ENCODE data around the gene EPRS1. TPM values are rescaled to one million over a fixed set of nuclear protein-coding genes. Genes with fewer than 3 reads are reported as not detected.

EPRS1 gene
- total and polyA plus RNA-seq, 2 of the 13 experiments (the other 11 are each of a cell fraction or from before 2014, with no cell fraction given), result 86.1 to 124 TPM

GRCh38 chr1:220028346-220028895 lies 17.9 kb downstream of the EPRS1 start:
- DNase-seq (ENCODE audit: low spot score), result no peak
- H3K9me3 ChIP-seq (ENCODE audit: low read length), result no peaks in the 10 kb centered on the region
- H3K36me3 ChIP-seq (replicated peaks in 1 of 2; ENCODE audit: control insufficient read depth in 1 of 2, insufficient read depth in 2 of 2, low read length in 2 of 2), result peaks cover 9 to 69% of the 10 kb centered on the region in 2 experiments; a peak in 4 of 5 replicates
- no peak overlapping the region for H3K4me3 ChIP-seq (replicated peaks in 1 of 3; ENCODE audit: insufficient read depth in 1 of 3, low read depth in 2 of 3, low read length in 3 of 3)
- no peak overlapping the region for H3K4me2 ChIP-seq (ENCODE audit: low read depth, low read length)
- no peak for TF ChIP-seq ZKSCAN1 (IDR thresholded peaks at IDR 0.05; ENCODE audit: low read length)
- no peak for TF ChIP-seq ZBTB7B (CRISPR knock-in tag; IDR thresholded peaks at IDR 0.05)
- TF ChIP-seq KDM4B (CRISPR knock-in tag; IDR thresholded peaks at IDR 0.05), result no peak
- no peak for TF ChIP-seq MAZ (IDR thresholded peaks at IDR 0.05; ENCODE audit: borderline replicate concordance, low read depth, low read length)
- no peak for TF ChIP-seq MAZ (CRISPR knock-in tag; IDR thresholded peaks at IDR 0.05; ENCODE audit: low read depth)
- TF ChIP-seq NFKB2 (CRISPR knock-in tag; IDR thresholded peaks at IDR 0.05; ENCODE audit: borderline replicate concordance), result no peak
- TF ChIP-seq RFX1 (IDR thresholded peaks at IDR 0.05), result no peak
- TF ChIP-seq SETDB1 (CRISPR knock-in tag; IDR thresholded peaks at IDR 0.05; ENCODE audit: borderline replicate concordance), result no peak
- no peak for TF ChIP-seq TGIF2 (CRISPR knock-in tag; IDR thresholded peaks at IDR 0.05)
- TF ChIP-seq MTA1 (CRISPR knock-in tag; IDR thresholded peaks at IDR 0.05; ENCODE audit: borderline replicate concordance), result no peak
- TF ChIP-seq MIXL1 (CRISPR knock-in tag; IDR thresholded peaks at IDR 0.05), result no peak
- ATAC-seq, result no peak
- no peak overlapping the region for H2AFZ ChIP-seq (ENCODE audit: low read length)
- H3K27ac ChIP-seq (ENCODE audit: extremely low read length, insufficient read depth, low read length), result no peak overlapping the region
- in situ Hi-C loops (cut with HindIII; ENCODE audit: extremely low pct_ligation_motif_present, low pct_unique_long_range_greater_than_20kb), result no loop called here
- no peaks in the 10 kb centered on the region for H3K4me1 ChIP-seq (ENCODE audit: insufficient read depth, low read length)
- POLR2A ChIA-PET, result no interaction called here
- H3K27me3 ChIP-seq (ENCODE audit: control insufficient read depth in 1 of 2, insufficient read depth in 2 of 2, low read length in 2 of 2), result no peaks in the 10 kb centered on the region
- no peak for FAIRE-seq
- 88% methylated on average over 4 of the region's 4 CpGs for WGBS (ENCODE audit: low lambda C conversion rate)
- CTCF ChIA-PET (ENCODE audit: low intra/inter-chr PET ratio, low total read pairs), result no interaction called here
- no peak overlapping the region for H3K9ac ChIP-seq (ENCODE audit: insufficient read depth, low read depth, low read length)
- no peaks in the 10 kb centered on the region for H3K79me2 ChIP-seq (ENCODE audit: insufficient read depth, low read length)
- intact Hi-C loops (cut with micrococcal nuclease; ENCODE audit: unreplicated experiment), result no loop called here
- no peaks in the 10 kb centered on the region for H4K20me1 ChIP-seq (ENCODE audit: insufficient read depth, low read length)
- no TSS peak for BruUV-seq (replicated peaks)

GRCh38 chr1:220019071-220019470 lies 27.2 kb downstream of the EPRS1 start:
- TF ChIP-seq POGZ (CRISPR knock-in tag; IDR thresholded peaks at IDR 0.05) (no peak), MAFF (IDR thresholded peaks at IDR 0.05; ENCODE audit: low read depth, low read length) (peak; percentile 83), MAFK (conservative IDR thresholded peaks at IDR 0.05 in 1 of 2, IDR thresholded peaks at IDR 0.05 in 1 of 2; ENCODE audit: low read length in 2 of 2) (peak; percentile 77 to 86)
- no peaks in the 10 kb centered on the region for H3K27me3 ChIP-seq (ENCODE audit: control insufficient read depth in 1 of 2, insufficient read depth in 2 of 2, low read length in 2 of 2)
- H3K79me2 ChIP-seq (ENCODE audit: insufficient read depth, low read length), result no peaks in the 10 kb centered on the region
- H4K20me1 ChIP-seq (ENCODE audit: insufficient read depth, low read length), result no peaks in the 10 kb centered on the region
- H3K9me3 ChIP-seq (ENCODE audit: low read length), result no peaks in the 10 kb centered on the region
- H3K4me2 ChIP-seq (ENCODE audit: low read depth, low read length), result no peak overlapping the region
- ChIA-PET POLR2A (no interaction called here), CTCF (ENCODE audit: low intra/inter-chr PET ratio, low total read pairs) (no interaction called here)
- no TSS peak for BruUV-seq (replicated peaks)
- no peak for FAIRE-seq
- no peak overlapping the region for H3K27ac ChIP-seq (ENCODE audit: extremely low read length, insufficient read depth, low read length)
- peaks cover 14 to 84% of the 10 kb centered on the region in 2 experiments for H3K36me3 ChIP-seq (replicated peaks in 1 of 2; ENCODE audit: control insufficient read depth in 1 of 2, insufficient read depth in 2 of 2, low read length in 2 of 2)
- no peak overlapping the region for H3K9ac ChIP-seq (ENCODE audit: insufficient read depth, low read depth, low read length)
- no peak for ATAC-seq
- DNase-seq (ENCODE audit: low spot score), result no peak
- no peak overlapping the region for H3K4me3 ChIP-seq (replicated peaks in 1 of 3; ENCODE audit: insufficient read depth in 1 of 3, low read depth in 2 of 3, low read length in 3 of 3)
- in situ Hi-C loops (cut with HindIII; ENCODE audit: extremely low pct_ligation_motif_present, low pct_unique_long_range_greater_than_20kb), result no loop called here
- no peak overlapping the region for H2AFZ ChIP-seq (ENCODE audit: low read length)
- H3K4me1 ChIP-seq (ENCODE audit: insufficient read depth, low read length), result no peaks in the 10 kb centered on the region
- intact Hi-C loops (cut with micrococcal nuclease; ENCODE audit: unreplicated experiment), result no loop called here
